ENCODE data around the gene SOHLH1. TPM values are rescaled to one million over a fixed set of nuclear protein-coding genes. Genes with fewer than 3 reads are reported as not detected.

Gene SOHLH1
- total RNA-seq, result not detected

DNA sequence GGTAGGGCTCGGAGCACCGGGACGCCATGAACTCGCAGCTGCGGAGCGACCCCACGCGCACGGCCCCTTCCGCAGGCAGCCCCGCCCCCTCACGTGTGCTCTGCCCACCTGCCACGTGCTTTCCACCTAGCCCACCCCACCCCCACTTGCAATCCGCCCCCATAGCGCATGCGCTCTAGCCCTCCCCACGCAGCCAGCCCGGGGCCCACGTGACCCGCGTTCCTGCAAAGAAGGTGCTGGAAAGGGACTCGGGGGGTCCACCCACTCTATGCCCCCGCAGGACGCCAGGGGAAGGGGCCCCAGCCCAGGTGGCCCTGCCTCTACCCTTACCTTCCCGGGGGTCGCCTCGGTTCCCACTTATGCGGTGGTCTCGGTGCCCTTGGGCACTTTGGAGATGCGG lies at the start of gene SOHLH1:
Gene SOHLH1, minus strand, starts transcription at position 42 of the 400 bp plus-strand sequence. Its CDS starts 14 bp downstream, at position 28.
- Histone ChIP-seq H3K4me3 (no peak within 1 kb of the TSS), H3K27me3 (peaks cover 0 to 7% of the 10 kb centered on the region in 2 donors), H3K4me1 (peaks cover 0 to 13% (median 5%) of the 10 kb centered on the region in 4 donors), H3K27ac (no peak within 1 kb of the TSS), H3K36me3 (no peaks in the 10 kb centered on the region), H3K9me3 (no peaks in the 10 kb centered on the region)
- TF ChIP-seq POLR2A (IDR thresholded peaks at IDR 0.05), result no peak
- TF ChIP-seq, protein P1, sequence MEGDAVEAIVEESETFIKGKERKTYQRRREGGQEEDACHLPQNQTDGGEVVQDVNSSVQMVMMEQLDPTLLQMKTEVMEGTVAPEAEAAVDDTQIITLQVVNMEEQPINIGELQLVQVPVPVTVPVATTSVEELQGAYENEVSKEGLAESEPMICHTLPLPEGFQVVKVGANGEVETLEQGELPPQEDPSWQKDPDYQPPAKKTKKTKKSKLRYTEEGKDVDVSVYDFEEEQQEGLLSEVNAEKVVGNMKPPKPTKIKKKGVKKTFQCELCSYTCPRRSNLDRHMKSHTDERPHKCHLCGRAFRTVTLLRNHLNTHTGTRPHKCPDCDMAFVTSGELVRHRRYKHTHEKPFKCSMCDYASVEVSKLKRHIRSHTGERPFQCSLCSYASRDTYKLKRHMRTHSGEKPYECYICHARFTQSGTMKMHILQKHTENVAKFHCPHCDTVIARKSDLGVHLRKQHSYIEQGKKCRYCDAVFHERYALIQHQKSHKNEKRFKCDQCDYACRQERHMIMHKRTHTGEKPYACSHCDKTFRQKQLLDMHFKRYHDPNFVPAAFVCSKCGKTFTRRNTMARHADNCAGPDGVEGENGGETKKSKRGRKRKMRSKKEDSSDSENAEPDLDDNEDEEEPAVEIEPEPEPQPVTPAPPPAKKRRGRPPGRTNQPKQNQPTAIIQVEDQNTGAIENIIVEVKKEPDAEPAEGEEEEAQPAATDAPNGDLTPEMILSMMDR (IDR thresholded peaks at IDR 0.05), result no peak
- no peak for DNase-seq

DNA sequence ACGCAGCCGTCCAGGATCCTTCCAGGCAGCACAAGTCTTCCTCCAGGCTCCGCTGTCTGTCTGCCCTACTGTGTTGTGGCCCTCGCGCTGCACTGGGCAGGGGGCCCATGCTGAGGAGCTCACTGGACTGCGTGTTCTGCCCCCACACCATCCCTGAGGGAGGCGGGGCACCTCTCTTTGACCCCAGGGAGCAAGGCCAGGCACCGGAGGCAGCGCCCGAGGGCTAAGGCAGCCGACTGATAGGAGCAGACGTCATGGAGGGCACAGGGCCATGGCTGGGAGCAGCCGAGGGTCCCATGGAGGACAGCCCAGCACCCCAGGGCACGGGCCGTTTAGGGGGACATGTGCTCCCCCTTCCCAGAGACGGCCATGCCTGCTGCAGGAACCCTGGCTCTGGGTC lies 49.4 kb upstream of the SOHLH1 start:
- Histone ChIP-seq H3K36me3 (no peaks in the 10 kb centered on the region), H3K4me3 (no peak overlapping the region), H3K27me3 (no peaks in the 10 kb centered on the region), H3K27ac (no peak overlapping the region), H3K9me3 (no peaks in the 10 kb centered on the region), H3K4me1 (no peaks in the 10 kb centered on the region)
- no peak for DNase-seq
- TF ChIP-seq, protein P1 (IDR thresholded peaks at IDR 0.05), result no peak
- no peak for TF ChIP-seq POLR2A (IDR thresholded peaks at IDR 0.05)

DNA sequence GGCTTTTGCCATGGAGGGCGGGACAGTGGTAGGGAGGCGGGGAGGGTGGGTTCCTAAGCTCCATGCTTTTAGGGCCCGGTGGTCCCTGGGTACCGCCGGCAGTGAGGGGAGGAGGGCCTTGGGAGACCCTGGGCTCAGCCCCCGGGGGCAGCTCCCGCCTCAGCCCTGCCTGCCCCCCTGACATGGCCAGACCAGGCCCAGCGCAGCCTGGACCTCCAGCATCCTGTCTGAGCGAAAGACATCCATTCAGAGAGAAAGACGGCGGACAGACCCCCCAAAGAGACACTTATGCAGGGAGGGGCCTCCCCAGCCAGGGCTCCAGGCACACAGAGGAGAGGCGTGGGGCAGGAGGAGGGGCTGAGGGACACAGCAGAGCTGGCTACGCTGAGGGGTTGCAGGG lies 48.0 kb upstream of the SOHLH1 start:
- DNase-seq, result no peak
- Histone ChIP-seq H3K36me3 (no peaks in the 10 kb centered on the region), H3K27ac (no peak overlapping the region), H3K9me3 (no peaks in the 10 kb centered on the region), H3K27me3 (no peaks in the 10 kb centered on the region), H3K4me1 (no peaks in the 10 kb centered on the region), H3K4me3 (no peak overlapping the region)
- no peak for TF ChIP-seq POLR2A (IDR thresholded peaks at IDR 0.05)
- TF ChIP-seq, protein P1 (IDR thresholded peaks at IDR 0.05), result no peak

GRCh38 chr9:135746565-135746964 lies 47.3 kb upstream of the SOHLH1 start:
- H3K4me1 ChIP-seq, result no peaks in the 10 kb centered on the region
- no peaks in the 10 kb centered on the region for H3K27me3 ChIP-seq
- no peak overlapping the region for H3K27ac ChIP-seq
- no peaks in the 10 kb centered on the region for H3K36me3 ChIP-seq
- H3K9me3 ChIP-seq, result no peaks in the 10 kb centered on the region
- no peak overlapping the region for H3K4me3 ChIP-seq
- no peak for DNase-seq
- no peak for TF ChIP-seq POLR2A (IDR thresholded peaks at IDR 0.05)
- TF ChIP-seq, protein P1 (IDR thresholded peaks at IDR 0.05), result no peak

- no peak for TF ChIP-seq POLR2A (IDR thresholded peaks at IDR 0.05)
- TF ChIP-seq, protein P1 (IDR thresholded peaks at IDR 0.05), result no peak
- no peaks in the 10 kb centered on the region for H3K36me3 ChIP-seq
Observed at GRCh38 chr9:135745686-135746324, 46.5 kb upstream of the SOHLH1 start.

More at GRCh38 chr9:135745686-135746324, 46.5 kb upstream of the SOHLH1 start:
- Histone ChIP-seq H3K27ac (no peak overlapping the region), H3K4me3 (no peak overlapping the region), H3K4me1 (no peaks in the 10 kb centered on the region), H3K27me3 (no peaks in the 10 kb centered on the region), H3K9me3 (no peaks in the 10 kb centered on the region)
- DNase-seq, result no peak

Data from Peyer's patch (tissue), 4 donors.